ENCODE data around the gene ZBP1. TPM values are rescaled to one million over a fixed set of nuclear protein-coding genes. Genes with fewer than 3 reads are reported as not detected.

The ZBP1 gene
- total and polyA plus RNA-seq, 10 of the 15 experiments (the other 5 are each of a cell fraction or from before 2014, with no cell fraction given) = 0.93 to 10.6 (median 4.8) TPM

DNA sequence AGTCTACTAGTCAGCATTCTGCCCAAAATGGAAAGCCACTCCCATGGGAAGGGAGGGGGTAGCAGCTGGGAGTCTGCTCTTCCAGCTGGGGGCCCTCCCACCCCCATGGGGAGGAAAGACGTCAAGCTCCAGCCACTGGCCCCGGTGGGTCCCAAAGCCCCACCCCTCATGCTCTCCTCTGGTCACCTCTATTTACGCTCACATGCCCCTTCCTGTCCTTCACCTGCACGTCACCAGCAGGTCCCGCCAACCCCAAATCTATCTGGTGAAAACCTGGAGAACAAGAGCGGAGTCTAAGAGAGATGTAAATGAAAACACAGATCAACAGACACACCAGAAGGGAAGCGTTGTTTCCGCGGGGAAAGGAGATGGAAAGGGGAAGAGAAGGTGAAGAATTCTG is 30.0 kb upstream of the ZBP1 start:
- intact Hi-C loops (cut with micrococcal nuclease; ENCODE audit: unreplicated experiment) = no loop called here
- 49% methylated on average over 8 of the region's 9 CpGs for WGBS (ENCODE audit: insufficient coverage, insufficient replicate concordance, low lambda C conversion rate, missing lambda C conversion rate)
- TF ChIP-seq EZH2 (IDR thresholded peaks at IDR 0.05; ENCODE audit: borderline replicate concordance, control insufficient read depth, low read depth, low read length) = no peak
- TF ChIP-seq, protein P1, sequence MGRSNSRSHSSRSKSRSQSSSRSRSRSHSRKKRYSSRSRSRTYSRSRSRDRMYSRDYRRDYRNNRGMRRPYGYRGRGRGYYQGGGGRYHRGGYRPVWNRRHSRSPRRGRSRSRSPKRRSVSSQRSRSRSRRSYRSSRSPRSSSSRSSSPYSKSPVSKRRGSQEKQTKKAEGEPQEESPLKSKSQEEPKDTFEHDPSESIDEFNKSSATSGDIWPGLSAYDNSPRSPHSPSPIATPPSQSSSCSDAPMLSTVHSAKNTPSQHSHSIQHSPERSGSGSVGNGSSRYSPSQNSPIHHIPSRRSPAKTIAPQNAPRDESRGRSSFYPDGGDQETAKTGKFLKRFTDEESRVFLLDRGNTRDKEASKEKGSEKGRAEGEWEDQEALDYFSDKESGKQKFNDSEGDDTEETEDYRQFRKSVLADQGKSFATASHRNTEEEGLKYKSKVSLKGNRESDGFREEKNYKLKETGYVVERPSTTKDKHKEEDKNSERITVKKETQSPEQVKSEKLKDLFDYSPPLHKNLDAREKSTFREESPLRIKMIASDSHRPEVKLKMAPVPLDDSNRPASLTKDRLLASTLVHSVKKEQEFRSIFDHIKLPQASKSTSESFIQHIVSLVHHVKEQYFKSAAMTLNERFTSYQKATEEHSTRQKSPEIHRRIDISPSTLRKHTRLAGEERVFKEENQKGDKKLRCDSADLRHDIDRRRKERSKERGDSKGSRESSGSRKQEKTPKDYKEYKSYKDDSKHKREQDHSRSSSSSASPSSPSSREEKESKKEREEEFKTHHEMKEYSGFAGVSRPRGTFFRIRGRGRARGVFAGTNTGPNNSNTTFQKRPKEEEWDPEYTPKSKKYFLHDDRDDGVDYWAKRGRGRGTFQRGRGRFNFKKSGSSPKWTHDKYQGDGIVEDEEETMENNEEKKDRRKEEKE (IDR thresholded peaks at IDR 0.05) = no peak
- TF ChIP-seq POLR2A (IDR thresholded peaks at IDR 0.05; ENCODE audit: low read depth, low read length) = no peak
- TF ChIP-seq CBFB (IDR thresholded peaks at IDR 0.05; ENCODE audit: low read depth) = no peak
- TF ChIP-seq RB1 (IDR thresholded peaks at IDR 0.05; ENCODE audit: borderline replicate concordance) = no peak
- TF ChIP-seq BCL11A (IDR thresholded peaks at IDR 0.05; ENCODE audit: low read depth, low read length) = no peak
- TF ChIP-seq TAF1 (IDR thresholded peaks at IDR 0.05; ENCODE audit: borderline replicate concordance, low read depth, low read length) = no peak
- TF ChIP-seq IKZF1 (conservative IDR thresholded peaks at IDR 0.05) = no peak
- no peak for TF ChIP-seq ETV6 (conservative IDR thresholded peaks at IDR 0.05 in 1 of 2, IDR thresholded peaks at IDR 0.05 in 1 of 2; ENCODE audit: borderline replicate concordance in 1 of 2, low read depth in 1 of 2)
- TF ChIP-seq, protein P2, sequence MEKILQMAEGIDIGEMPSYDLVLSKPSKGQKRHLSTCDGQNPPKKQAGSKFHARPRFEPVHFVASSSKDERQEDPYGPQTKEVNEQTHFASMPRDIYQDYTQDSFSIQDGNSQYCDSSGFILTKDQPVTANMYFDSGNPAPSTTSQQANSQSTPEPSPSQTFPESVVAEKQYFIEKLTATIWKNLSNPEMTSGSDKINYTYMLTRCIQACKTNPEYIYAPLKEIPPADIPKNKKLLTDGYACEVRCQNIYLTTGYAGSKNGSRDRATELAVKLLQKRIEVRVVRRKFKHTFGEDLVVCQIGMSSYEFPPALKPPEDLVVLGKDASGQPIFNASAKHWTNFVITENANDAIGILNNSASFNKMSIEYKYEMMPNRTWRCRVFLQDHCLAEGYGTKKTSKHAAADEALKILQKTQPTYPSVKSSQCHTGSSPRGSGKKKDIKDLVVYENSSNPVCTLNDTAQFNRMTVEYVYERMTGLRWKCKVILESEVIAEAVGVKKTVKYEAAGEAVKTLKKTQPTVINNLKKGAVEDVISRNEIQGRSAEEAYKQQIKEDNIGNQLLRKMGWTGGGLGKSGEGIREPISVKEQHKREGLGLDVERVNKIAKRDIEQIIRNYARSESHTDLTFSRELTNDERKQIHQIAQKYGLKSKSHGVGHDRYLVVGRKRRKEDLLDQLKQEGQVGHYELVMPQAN (conservative IDR thresholded peaks at IDR 0.05) = no peak
- TF ChIP-seq, protein P3, sequence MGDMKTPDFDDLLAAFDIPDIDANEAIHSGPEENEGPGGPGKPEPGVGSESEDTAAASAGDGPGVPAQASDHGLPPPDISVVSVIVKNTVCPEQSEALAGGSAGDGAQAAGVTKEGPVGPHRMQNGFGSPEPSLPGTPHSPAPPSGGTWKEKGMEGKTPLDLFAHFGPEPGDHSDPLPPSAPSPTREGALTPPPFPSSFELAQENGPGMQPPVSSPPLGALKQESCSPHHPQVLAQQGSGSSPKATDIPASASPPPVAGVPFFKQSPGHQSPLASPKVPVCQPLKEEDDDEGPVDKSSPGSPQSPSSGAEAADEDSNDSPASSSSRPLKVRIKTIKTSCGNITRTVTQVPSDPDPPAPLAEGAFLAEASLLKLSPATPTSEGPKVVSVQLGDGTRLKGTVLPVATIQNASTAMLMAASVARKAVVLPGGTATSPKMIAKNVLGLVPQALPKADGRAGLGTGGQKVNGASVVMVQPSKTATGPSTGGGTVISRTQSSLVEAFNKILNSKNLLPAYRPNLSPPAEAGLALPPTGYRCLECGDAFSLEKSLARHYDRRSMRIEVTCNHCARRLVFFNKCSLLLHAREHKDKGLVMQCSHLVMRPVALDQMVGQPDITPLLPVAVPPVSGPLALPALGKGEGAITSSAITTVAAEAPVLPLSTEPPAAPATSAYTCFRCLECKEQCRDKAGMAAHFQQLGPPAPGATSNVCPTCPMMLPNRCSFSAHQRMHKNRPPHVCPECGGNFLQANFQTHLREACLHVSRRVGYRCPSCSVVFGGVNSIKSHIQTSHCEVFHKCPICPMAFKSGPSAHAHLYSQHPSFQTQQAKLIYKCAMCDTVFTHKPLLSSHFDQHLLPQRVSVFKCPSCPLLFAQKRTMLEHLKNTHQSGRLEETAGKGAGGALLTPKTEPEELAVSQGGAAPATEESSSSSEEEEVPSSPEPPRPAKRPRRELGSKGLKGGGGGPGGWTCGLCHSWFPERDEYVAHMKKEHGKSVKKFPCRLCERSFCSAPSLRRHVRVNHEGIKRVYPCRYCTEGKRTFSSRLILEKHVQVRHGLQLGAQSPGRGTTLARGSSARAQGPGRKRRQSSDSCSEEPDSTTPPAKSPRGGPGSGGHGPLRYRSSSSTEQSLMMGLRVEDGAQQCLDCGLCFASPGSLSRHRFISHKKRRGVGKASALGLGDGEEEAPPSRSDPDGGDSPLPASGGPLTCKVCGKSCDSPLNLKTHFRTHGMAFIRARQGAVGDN (IDR thresholded peaks at IDR 0.05) = no peak
- TF ChIP-seq, protein P4, sequence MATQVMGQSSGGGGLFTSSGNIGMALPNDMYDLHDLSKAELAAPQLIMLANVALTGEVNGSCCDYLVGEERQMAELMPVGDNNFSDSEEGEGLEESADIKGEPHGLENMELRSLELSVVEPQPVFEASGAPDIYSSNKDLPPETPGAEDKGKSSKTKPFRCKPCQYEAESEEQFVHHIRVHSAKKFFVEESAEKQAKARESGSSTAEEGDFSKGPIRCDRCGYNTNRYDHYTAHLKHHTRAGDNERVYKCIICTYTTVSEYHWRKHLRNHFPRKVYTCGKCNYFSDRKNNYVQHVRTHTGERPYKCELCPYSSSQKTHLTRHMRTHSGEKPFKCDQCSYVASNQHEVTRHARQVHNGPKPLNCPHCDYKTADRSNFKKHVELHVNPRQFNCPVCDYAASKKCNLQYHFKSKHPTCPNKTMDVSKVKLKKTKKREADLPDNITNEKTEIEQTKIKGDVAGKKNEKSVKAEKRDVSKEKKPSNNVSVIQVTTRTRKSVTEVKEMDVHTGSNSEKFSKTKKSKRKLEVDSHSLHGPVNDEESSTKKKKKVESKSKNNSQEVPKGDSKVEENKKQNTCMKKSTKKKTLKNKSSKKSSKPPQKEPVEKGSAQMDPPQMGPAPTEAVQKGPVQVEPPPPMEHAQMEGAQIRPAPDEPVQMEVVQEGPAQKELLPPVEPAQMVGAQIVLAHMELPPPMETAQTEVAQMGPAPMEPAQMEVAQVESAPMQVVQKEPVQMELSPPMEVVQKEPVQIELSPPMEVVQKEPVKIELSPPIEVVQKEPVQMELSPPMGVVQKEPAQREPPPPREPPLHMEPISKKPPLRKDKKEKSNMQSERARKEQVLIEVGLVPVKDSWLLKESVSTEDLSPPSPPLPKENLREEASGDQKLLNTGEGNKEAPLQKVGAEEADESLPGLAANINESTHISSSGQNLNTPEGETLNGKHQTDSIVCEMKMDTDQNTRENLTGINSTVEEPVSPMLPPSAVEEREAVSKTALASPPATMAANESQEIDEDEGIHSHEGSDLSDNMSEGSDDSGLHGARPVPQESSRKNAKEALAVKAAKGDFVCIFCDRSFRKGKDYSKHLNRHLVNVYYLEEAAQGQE (IDR thresholded peaks at IDR 0.05; ENCODE audit: low read depth, low read length) = no peak

More for the DNA sequence above, 30.0 kb upstream of the ZBP1 start:
- Histone ChIP-seq H4K20me1 (ENCODE audit: control insufficient read depth, insufficient read depth) (no peaks in the 10 kb centered on the region; the same call in 1 of the 2 replicates), H3K79me2 (ENCODE audit: control insufficient read depth, insufficient read depth, low read length) (no peaks in the 10 kb centered on the region), H3K9ac (ENCODE audit: control insufficient read depth, insufficient read depth, low read length) (no peak overlapping the region), H2AFZ (ENCODE audit: control insufficient read depth, low read depth, low read length) (no peak overlapping the region), H3K4me2 (ENCODE audit: control insufficient read depth, insufficient read depth) (no peak overlapping the region), H3K4me1 (ENCODE audit: control insufficient read depth, insufficient read depth, low read length) (no peaks in the 10 kb centered on the region), H3K36me3 (ENCODE audit: control insufficient read depth in 2 of 2, insufficient read depth in 2 of 2, low read length in 1 of 2) (no peaks in the 10 kb centered on the region), H3K4me3 (no peak overlapping the region), H3K27ac (ENCODE audit: control insufficient read depth, insufficient read depth) (no peak overlapping the region), H3K9me3 (replicated peaks; ENCODE audit: control insufficient read depth, insufficient read depth, low read length) (no peaks in the 10 kb centered on the region; the same call in 2 of the 3 replicates), H3K27me3 (replicated peaks in 1 of 2; ENCODE audit: control insufficient read depth in 2 of 2, insufficient read depth in 2 of 2, low read length in 1 of 2) (no peaks in the 10 kb centered on the region)
- no TSS peak for BruUV-seq (replicated peaks)
- ChIA-PET POLR2A (no interaction called here), CTCF (no interaction called here), SMC1A (ENCODE audit: uncharacterized antibody, unreplicated experiment) (no interaction called here), RAD21 (ENCODE audit: unreplicated experiment) (no interaction called here)
- FAIRE-seq = no peak
- no peak for DNase-seq (ENCODE audit: low read depth, low spot score)
- ATAC-seq = no peak
- in situ Hi-C loops (cut with MboI) = no loop called here
